Activated naive CD8-positive, alpha-beta T cell treated with anti-CD3 and anti-CD28 coated beads, Interleukin-2, amount 50 U/mL, for 24 hours (primary cell): ENCODE measurements around the gene SNAP25.

Experiments used
- ATAC-seq: fragments of 150-1000 bp; cut with Tn5 transposase; one replicate; pipeline ENCODE4 v1.10.0; 2021
- DNase-seq: peaks from one replicate; pipeline ENCODE4 v3.0.0; 2021
- H3K27ac Mint-ChIP-seq: one replicate; pipeline ENCODE4 v1.8.0; 2021; ENCODE audit warnings: mild to moderate bottlenecking, mixed read lengths
- H3K27me3 Mint-ChIP-seq: one replicate; pipeline ENCODE4 v1.8.0; 2021; ENCODE audit warnings: mixed read lengths
- H3K36me3 Mint-ChIP-seq: one replicate; pipeline ENCODE4 v1.8.0; 2021; ENCODE audit warnings: low read depth, mixed read lengths
- H3K4me1 Mint-ChIP-seq: one replicate; pipeline ENCODE4 v1.8.0; 2021; ENCODE audit warnings: mixed read lengths
- H3K4me3 Mint-ChIP-seq: one replicate; pipeline ENCODE4 v1.8.0; 2021; ENCODE audit warnings: mild to moderate bottlenecking, moderate library complexity, mixed read lengths
- H3K9me3 Mint-ChIP-seq: one replicate; pipeline ENCODE4 v1.8.0; 2021; ENCODE audit warnings: mixed read lengths

Gene SNAP25

GRCh38 chr20:10316582-10316981 is 98.0 kb downstream of the SNAP25 start:
- DNase-seq (no peak), ATAC-seq (no peak)
- Mint-ChIP-seq H3K27me3 (peaks cover 16% of the 10 kb centered on the region), H3K27ac (no peak overlapping the region), H3K4me1 (no peaks in the 10 kb centered on the region), H3K36me3 (no peaks in the 10 kb centered on the region), H3K9me3 (no peaks in the 10 kb centered on the region), H3K4me3 (no peak overlapping the region)

- H3K27ac Mint-ChIP-seq = no peak overlapping the region
- H3K27me3 Mint-ChIP-seq = peaks cover 13% of the 10 kb centered on the region
- no peaks in the 10 kb centered on the region for H3K36me3 Mint-ChIP-seq
- no peak overlapping the region for H3K4me3 Mint-ChIP-seq
- no peaks in the 10 kb centered on the region for H3K4me1 Mint-ChIP-seq
- H3K9me3 Mint-ChIP-seq = no peaks in the 10 kb centered on the region
- ATAC-seq = no peak
- no peak for DNase-seq
Observed at GRCh38 chr20:10318291-10319024, 99.8 kb downstream of the SNAP25 start.

- Mint-ChIP-seq H3K4me3 (no peak overlapping the region), H3K36me3 (no peaks in the 10 kb centered on the region), H3K9me3 (no peaks in the 10 kb centered on the region), H3K27me3 (peaks cover 8% of the 10 kb centered on the region), H3K27ac (no peak overlapping the region), H3K4me1 (no peaks in the 10 kb centered on the region)
- DNase-seq (no peak), ATAC-seq (peak; percentile 36)
Observed at GRCh38 chr20:10319855-10320254, 101.2 kb downstream of the SNAP25 start.

GRCh38 chr20:10321138-10321717 is 102.6 kb downstream of the SNAP25 start:
- DNase-seq (no peak), ATAC-seq (no peak)
- Mint-ChIP-seq H3K36me3 (no peaks in the 10 kb centered on the region), H3K4me3 (no peak overlapping the region), H3K27ac (no peak overlapping the region), H3K27me3 (peaks cover 5% of the 10 kb centered on the region), H3K4me1 (no peaks in the 10 kb centered on the region), H3K9me3 (no peaks in the 10 kb centered on the region)

DNA sequence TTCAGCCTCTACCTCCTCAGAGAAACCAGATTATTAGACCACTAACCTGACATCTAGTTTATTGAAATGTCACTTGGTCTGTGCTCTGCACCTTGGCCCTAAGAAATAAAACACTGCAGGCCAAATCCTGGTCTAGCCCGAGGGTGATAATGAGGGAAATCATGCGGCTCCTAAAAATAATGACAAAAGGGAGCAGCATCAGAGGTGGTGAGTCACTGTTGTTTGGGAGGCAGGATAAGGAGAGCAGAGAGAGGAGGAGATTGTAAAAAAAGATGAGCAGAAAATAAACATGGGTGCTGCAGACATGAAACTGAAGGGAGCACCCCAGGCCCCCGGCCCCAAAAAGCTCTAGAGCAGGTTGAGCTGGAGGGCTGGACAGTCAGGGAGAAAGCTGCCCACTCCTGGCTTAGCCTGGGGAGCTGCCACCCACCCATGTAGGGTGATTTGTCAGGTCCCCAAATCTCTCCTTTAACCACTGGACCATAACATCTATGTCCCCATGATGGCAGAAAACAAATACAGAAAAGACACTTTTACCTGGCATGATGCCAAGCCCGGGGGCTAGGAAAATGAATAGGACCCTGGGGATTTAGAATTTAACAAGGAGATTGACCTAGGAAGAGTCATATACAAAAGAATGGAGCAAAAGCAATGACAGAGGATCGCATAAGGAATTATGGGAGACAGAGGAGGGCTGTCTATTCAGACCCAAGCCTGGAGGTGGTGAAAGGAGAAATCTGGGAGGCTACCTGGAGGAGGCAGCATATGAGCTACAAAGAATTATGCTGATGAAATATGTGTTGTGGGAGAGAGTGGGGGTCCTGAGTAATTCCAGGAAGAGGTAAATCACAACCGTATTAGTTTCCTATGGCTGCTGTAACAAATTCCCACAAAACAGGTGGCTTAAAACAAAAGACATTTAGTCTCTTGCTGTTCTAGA is 103.7 kb downstream of the SNAP25 start:
- Mint-ChIP-seq H3K27me3 (peaks cover 5% of the 10 kb centered on the region), H3K9me3 (no peaks in the 10 kb centered on the region), H3K36me3 (no peaks in the 10 kb centered on the region), H3K4me1 (no peaks in the 10 kb centered on the region), H3K4me3 (no peak overlapping the region), H3K27ac (no peak overlapping the region)
- DNase-seq (no peak), ATAC-seq (no peak)

- H3K27ac Mint-ChIP-seq = no peak overlapping the region
- no peaks in the 10 kb centered on the region for H3K9me3 Mint-ChIP-seq
- H3K36me3 Mint-ChIP-seq = no peaks in the 10 kb centered on the region
- H3K4me3 Mint-ChIP-seq = no peak overlapping the region
- peaks cover 5% of the 10 kb centered on the region for H3K27me3 Mint-ChIP-seq
- DNase-seq (no peak), ATAC-seq (no peak)
- H3K4me1 Mint-ChIP-seq = no peaks in the 10 kb centered on the region
Observed at GRCh38 chr20:10323729-10324128, 105.1 kb downstream of the SNAP25 start.

- Mint-ChIP-seq H3K27me3 (peaks cover 5% of the 10 kb centered on the region), H3K4me1 (no peaks in the 10 kb centered on the region), H3K9me3 (no peaks in the 10 kb centered on the region), H3K27ac (no peak overlapping the region), H3K4me3 (no peak overlapping the region), H3K36me3 (no peaks in the 10 kb centered on the region)
- no peak for DNase-seq
- ATAC-seq = no peak
Observed at GRCh38 chr20:10324198-10324847, 105.7 kb downstream of the SNAP25 start.

DNA sequence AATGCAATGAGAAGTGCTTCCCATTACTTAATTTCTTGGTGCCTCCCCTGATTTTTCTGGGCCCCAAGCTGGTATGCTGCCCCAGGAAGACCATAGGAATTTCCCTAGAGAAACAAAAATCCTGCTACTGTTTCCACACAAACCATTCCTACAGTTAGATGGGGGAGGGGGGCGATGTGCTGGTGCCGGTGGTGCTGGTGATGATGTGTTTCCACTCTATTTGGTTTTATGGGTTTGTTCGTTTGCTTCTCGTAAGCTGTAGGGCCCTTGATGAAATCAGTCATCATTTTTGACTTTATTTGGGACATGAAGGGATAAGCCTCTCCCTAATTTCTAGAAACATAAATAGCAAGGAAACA is 110.2 kb downstream of the SNAP25 start:
- H3K36me3 Mint-ChIP-seq = no peaks in the 10 kb centered on the region
- no peak for ATAC-seq
- no peak for DNase-seq
- H3K4me1 Mint-ChIP-seq = no peaks in the 10 kb centered on the region
- peaks cover 2% of the 10 kb centered on the region for H3K27me3 Mint-ChIP-seq
- H3K4me3 Mint-ChIP-seq = no peak overlapping the region
- H3K27ac Mint-ChIP-seq = no peak overlapping the region
- H3K9me3 Mint-ChIP-seq = no peaks in the 10 kb centered on the region

- no peak overlapping the region for H3K4me3 Mint-ChIP-seq
- no peak for ATAC-seq
- H3K9me3 Mint-ChIP-seq = no peaks in the 10 kb centered on the region
Observed at GRCh38 chr20:10329387-10330005, 110.9 kb downstream of the SNAP25 start.

GRCh38 chr20:10330071-10330470 is 111.4 kb downstream of the SNAP25 start:
- no peak overlapping the region for H3K27ac Mint-ChIP-seq
- no peaks in the 10 kb centered on the region for H3K4me1 Mint-ChIP-seq
- no peak for DNase-seq
- ATAC-seq = no peak
- no peak overlapping the region for H3K4me3 Mint-ChIP-seq
- H3K9me3 Mint-ChIP-seq = no peaks in the 10 kb centered on the region
- H3K27me3 Mint-ChIP-seq = peaks cover 2% of the 10 kb centered on the region
- no peaks in the 10 kb centered on the region for H3K36me3 Mint-ChIP-seq

More at GRCh38 chr20:10329387-10330005, 110.9 kb downstream of the SNAP25 start:
- DNase-seq = no peak
- Mint-ChIP-seq H3K27me3 (peaks cover 2% of the 10 kb centered on the region), H3K4me1 (no peaks in the 10 kb centered on the region), H3K27ac (no peak overlapping the region), H3K36me3 (no peaks in the 10 kb centered on the region)

DNA sequence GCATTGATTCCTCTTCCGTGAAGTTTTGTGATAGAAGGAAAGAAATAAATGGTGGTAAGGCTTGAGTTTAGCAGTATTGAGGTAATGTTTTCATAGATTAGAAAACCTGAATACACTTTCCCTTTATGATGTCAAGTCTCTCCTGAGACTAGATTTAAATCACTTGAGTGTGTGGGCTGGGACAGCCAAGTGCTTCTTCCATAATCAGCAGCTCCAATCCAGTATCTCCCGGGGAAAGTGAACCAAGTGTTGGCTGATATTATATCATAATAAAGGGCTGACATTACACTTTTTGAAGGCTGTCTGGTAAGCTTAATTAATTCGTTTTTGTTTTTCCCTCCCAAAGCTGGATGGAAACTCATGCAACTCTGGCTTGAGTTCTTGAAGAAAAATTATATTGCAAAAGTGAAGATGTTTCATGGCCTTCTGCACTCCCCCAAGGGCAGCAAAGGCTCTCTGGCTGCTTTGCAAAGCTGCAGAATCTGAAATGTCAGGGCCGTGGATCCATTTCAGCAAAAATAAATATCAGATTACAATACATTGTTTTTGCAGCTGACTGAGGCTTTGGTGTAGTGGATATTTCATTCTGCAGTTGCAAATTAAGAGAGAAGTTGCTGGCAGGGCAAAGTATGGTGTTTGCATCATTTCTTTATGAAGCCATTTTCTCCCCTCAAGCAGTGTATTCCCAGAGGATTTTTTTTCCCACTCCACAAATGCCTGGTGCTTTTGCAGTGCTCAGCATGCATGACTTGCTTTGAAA is 114.2 kb downstream of the SNAP25 start:
- Mint-ChIP-seq H3K4me3 (no peak overlapping the region), H3K27me3 (peaks cover 2% of the 10 kb centered on the region), H3K4me1 (no peaks in the 10 kb centered on the region), H3K36me3 (no peaks in the 10 kb centered on the region), H3K9me3 (no peaks in the 10 kb centered on the region), H3K27ac (no peak overlapping the region)
- DNase-seq (no peak), ATAC-seq (no peak)

GRCh38 chr20:10336959-10337729 is 118.5 kb downstream of the SNAP25 start:
- ATAC-seq (no peak), DNase-seq (no peak)
- peaks cover 7% of the 10 kb centered on the region for H3K27me3 Mint-ChIP-seq
- H3K4me3 Mint-ChIP-seq = no peak overlapping the region
- no peaks in the 10 kb centered on the region for H3K36me3 Mint-ChIP-seq
- no peak overlapping the region for H3K27ac Mint-ChIP-seq
- no peaks in the 10 kb centered on the region for H3K9me3 Mint-ChIP-seq
- no peaks in the 10 kb centered on the region for H3K4me1 Mint-ChIP-seq
